NCI-H345 (cell line): Measurements from ENCODE around the gene PRKG1.
"Not testable (repeated sequence)": the region's sequence is repeated elsewhere in the genome, so short reads cannot be mapped to it uniquely, and the experiment has no call there.

Source experiments
- DNase-seq: peaks from one replicate; lab custom pipeline; 2025; lab: John Stamatoyannopoulos, UW

PRKG1 gene

GRCh38 chr10:51117053-51117660, 42.9 kb downstream of the PRKG1 start:
- no peak for DNase-seq

- no peak for DNase-seq
Measured at GRCh38 chr10:51117794-51118193, 43.5 kb downstream of the PRKG1 start.

GRCh38 chr10:51119441-51119840, 45.2 kb downstream of the PRKG1 start:
- no peak for DNase-seq

- no peak for DNase-seq
Measured at GRCh38 chr10:51121861-51122260, 47.6 kb downstream of the PRKG1 start.

- peak; percentile 0 for DNase-seq
Measured at GRCh38 chr10:51124852-51125251, 50.6 kb downstream of the PRKG1 start.

GRCh38 chr10:51125518-51125917, 51.2 kb downstream of the PRKG1 start:
- no peak for DNase-seq

GRCh38 chr10:51129946-51130544, 55.8 kb downstream of the PRKG1 start:
- no peak for DNase-seq

GRCh38 chr10:51137756-51138529, 63.7 kb downstream of the PRKG1 start:
- no peak for DNase-seq

- no peak for DNase-seq
Measured at GRCh38 chr10:51139176-51139575, 64.9 kb downstream of the PRKG1 start.

- no peak for DNase-seq
Measured at GRCh38 chr10:51141010-51141409, 66.7 kb downstream of the PRKG1 start.

- DNase-seq = no peak
Measured at GRCh38 chr10:51144161-51144781, 70.0 kb downstream of the PRKG1 start.

- DNase-seq = no peak
Measured at GRCh38 chr10:51145375-51145774, 71.1 kb downstream of the PRKG1 start.

GRCh38 chr10:51147644-51148399, 73.5 kb downstream of the PRKG1 start:
- DNase-seq = no peak

GRCh38 chr10:51156926-51157325, 82.6 kb downstream of the PRKG1 start:
- DNase-seq = no peak

GRCh38 chr10:51158832-51159231, 84.5 kb downstream of the PRKG1 start:
- no peak for DNase-seq

GRCh38 chr10:51159841-51160240, 85.6 kb downstream of the PRKG1 start:
- DNase-seq = no peak

- DNase-seq = no peak
Measured at GRCh38 chr10:51162002-51162401, 87.7 kb downstream of the PRKG1 start.

GRCh38 chr10:51163380-51164049, 89.2 kb downstream of the PRKG1 start:
- not testable (repeated sequence) for DNase-seq

- DNase-seq = no peak
Measured at GRCh38 chr10:51168086-51168815, 94.0 kb downstream of the PRKG1 start.

GRCh38 chr10:51169111-51169510, 94.8 kb downstream of the PRKG1 start:
- DNase-seq = no peak
